Testis (tissue), 2 donors: ENCODE data around the gene KIF7.

Experiments
- POLR2A ChIP-seq: fragments of 450-650 bp; IDR thresholded peaks from one replicate; pipeline ENCODE4 v1.6.1; 2017; ENCODE audit warnings: antibody characterized with exemption, mild to moderate bottlenecking, moderate library complexity
- TF ChIP-seq, protein P1 (sequence below), 3 experiments: fragments of 450-650 bp in 2 of 3; fragments of 200-600 bp in 1 of 3; sonication (generic) in 1 of 3; IDR thresholded peaks; one replicate each; pipeline ENCODE4 v1.5.1; 2016 to 2019; ENCODE audit warnings: antibody characterized with exemption in 3 of 3, mild to moderate bottlenecking in 2 of 3, moderate library complexity in 1 of 3

DNA sequence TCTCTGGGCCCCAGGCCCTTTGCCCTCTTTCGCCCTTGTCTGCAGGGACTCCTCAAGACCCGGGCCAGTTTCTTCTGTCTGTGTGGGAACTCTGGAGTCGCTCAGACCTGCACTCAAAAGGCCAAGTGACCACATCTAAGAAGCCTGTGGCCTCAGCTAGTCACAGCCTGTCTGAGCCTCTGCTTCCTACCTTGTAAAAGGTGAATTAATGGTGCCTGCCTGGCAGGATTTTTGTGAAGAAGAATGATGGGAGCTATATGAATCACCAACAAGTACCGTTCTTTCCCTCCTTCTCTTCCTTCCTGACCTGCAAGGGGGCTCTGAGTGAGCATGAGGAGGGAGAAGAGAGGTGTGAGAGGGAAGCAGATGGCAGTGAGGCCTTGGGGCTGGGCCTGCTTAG lies 16.4 kb upstream of the KIF7 start:
- TF ChIP-seq, protein P1, sequence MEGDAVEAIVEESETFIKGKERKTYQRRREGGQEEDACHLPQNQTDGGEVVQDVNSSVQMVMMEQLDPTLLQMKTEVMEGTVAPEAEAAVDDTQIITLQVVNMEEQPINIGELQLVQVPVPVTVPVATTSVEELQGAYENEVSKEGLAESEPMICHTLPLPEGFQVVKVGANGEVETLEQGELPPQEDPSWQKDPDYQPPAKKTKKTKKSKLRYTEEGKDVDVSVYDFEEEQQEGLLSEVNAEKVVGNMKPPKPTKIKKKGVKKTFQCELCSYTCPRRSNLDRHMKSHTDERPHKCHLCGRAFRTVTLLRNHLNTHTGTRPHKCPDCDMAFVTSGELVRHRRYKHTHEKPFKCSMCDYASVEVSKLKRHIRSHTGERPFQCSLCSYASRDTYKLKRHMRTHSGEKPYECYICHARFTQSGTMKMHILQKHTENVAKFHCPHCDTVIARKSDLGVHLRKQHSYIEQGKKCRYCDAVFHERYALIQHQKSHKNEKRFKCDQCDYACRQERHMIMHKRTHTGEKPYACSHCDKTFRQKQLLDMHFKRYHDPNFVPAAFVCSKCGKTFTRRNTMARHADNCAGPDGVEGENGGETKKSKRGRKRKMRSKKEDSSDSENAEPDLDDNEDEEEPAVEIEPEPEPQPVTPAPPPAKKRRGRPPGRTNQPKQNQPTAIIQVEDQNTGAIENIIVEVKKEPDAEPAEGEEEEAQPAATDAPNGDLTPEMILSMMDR (IDR thresholded peaks at IDR 0.05): no peak
- no peak for TF ChIP-seq POLR2A
